Lower lobe of right lung (tissue), 2 donors: ENCODE data around the gene GABRD. TPM values are rescaled to one million over a fixed set of nuclear protein-coding genes. Genes with fewer than 3 reads are reported as not detected.

Experiments used
- ATAC-seq, 2 donors: fragments of 200-7000 bp; cut with Tn5 transposase; one replicate each; pipeline ENCODE4 v1.9.1; 2020 to 2022; ENCODE audit warnings: mild to moderate bottlenecking in 2 of 2, moderate library complexity in 2 of 2
- DNase-seq: peaks from one replicate; pipeline ENCODE4 v3.0.0-alpha.2; 2020
- H3K27ac ChIP-seq: fragments of 200-600 bp; one replicate; pipeline ENCODE4 v1.8.0; 2022
- H3K27me3 ChIP-seq: fragments of 200-600 bp; one replicate; pipeline ENCODE4 v1.8.0; 2022; ENCODE audit warnings: low read depth
- H3K36me3 ChIP-seq: fragments of 200-600 bp; one replicate; pipeline ENCODE4 v1.8.0; 2022; ENCODE audit warnings: mild to moderate bottlenecking
- H3K4me1 ChIP-seq: fragments of 200-600 bp; one replicate; pipeline ENCODE4 v1.8.0; 2022
- H3K4me3 ChIP-seq: fragments of 200-600 bp; one replicate; pipeline ENCODE4 v1.8.0; 2022; ENCODE audit warnings: mild to moderate bottlenecking
- H3K9me3 ChIP-seq: fragments of 200-600 bp; one replicate; pipeline ENCODE4 v1.8.0; 2022
- intact Hi-C: fragments of 100-400 bp; cut with DNase I; formaldehyde crosslinking; loops from one replicate; pipeline ENCODE4 v1.11.0; 2022
- total RNA-seq: library from RNA; stranded (reverse); fragmentation: NEBNext Ultra II Directional; extraction: Animal tissue kit (Norgen Biotek cat#: 25700); gene quantifications from one replicate; pipeline ENCODE4 v1.2.1, GENCODE V29; 2021
- TF ChIP-seq, protein P1 (sequence below): fragments of 200-600 bp; IDR thresholded peaks from one replicate; pipeline ENCODE4 v1.8.0; 2022; ENCODE audit warnings: antibody characterized with exemption, mild to moderate bottlenecking
- donor health status: DM: no; HTN: yes; CAD: no; lungs with severe emphysema.

GABRD gene
- total RNA-seq, 1 donor from 2014 or later: 2.7 TPM

GRCh38 chr1:2053784-2054376 is 34.7 kb downstream of the GABRD start:
- DNase-seq (no peak), ATAC-seq (no peak)
- Histone ChIP-seq H3K4me1 (peaks cover 10% of the 10 kb centered on the region), H3K36me3 (peaks cover 20% of the 10 kb centered on the region), H3K27me3 (peaks cover 29% of the 10 kb centered on the region), H3K9me3 (no peaks in the 10 kb centered on the region), H3K4me3 (no peak overlapping the region), H3K27ac (peak overlapping the region; percentile 31)
- intact Hi-C loops: no loop called here
- TF ChIP-seq, protein P1, sequence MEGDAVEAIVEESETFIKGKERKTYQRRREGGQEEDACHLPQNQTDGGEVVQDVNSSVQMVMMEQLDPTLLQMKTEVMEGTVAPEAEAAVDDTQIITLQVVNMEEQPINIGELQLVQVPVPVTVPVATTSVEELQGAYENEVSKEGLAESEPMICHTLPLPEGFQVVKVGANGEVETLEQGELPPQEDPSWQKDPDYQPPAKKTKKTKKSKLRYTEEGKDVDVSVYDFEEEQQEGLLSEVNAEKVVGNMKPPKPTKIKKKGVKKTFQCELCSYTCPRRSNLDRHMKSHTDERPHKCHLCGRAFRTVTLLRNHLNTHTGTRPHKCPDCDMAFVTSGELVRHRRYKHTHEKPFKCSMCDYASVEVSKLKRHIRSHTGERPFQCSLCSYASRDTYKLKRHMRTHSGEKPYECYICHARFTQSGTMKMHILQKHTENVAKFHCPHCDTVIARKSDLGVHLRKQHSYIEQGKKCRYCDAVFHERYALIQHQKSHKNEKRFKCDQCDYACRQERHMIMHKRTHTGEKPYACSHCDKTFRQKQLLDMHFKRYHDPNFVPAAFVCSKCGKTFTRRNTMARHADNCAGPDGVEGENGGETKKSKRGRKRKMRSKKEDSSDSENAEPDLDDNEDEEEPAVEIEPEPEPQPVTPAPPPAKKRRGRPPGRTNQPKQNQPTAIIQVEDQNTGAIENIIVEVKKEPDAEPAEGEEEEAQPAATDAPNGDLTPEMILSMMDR: no peak

GRCh38 chr1:2054560-2054959 is 35.4 kb downstream of the GABRD start:
- Histone ChIP-seq H3K27ac (peak overlapping the region; percentile 31), H3K4me1 (peaks cover 9% of the 10 kb centered on the region), H3K9me3 (no peaks in the 10 kb centered on the region), H3K27me3 (peaks cover 23% of the 10 kb centered on the region), H3K4me3 (no peak overlapping the region), H3K36me3 (peaks cover 25% of the 10 kb centered on the region)
- TF ChIP-seq, protein P1: no peak
- intact Hi-C loops: no loop called here
- DNase-seq (no peak), ATAC-seq (no peak)

DNA sequence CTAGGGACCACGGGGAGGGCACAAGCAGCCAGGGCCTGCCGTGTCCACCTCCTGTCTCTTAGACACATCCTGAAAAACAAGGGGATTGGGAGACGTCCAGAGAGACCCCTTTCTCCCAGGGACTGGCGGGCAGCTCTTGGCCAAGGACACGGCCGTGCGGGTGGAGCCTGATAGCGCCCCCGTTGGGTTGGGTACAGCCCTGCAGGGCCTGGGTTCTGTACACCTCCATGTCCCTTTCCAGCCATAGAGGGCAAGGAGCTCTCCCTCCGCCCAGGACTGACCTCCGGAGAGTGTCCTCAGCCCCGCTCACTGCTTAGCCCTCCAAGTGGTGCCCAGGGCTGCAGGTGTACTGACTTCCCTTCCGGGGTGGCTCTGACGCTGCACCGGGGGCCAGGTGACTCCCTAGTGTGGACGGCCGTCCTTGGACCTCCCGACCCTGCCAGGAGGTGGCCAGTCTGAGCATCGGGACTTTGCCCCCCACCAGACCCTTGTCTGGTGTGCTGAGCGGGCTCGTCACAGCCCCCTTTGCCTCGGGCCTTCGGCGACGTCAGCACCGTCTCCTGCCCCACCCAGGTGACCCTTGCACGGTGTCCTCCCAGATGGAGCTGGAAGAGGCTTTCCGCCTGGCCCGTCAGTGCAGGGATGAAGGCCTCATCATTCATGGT is 36.9 kb downstream of the GABRD start:
- intact Hi-C loops: no loop called here
- peaks cover 30% of the 10 kb centered on the region for H3K36me3 ChIP-seq
- no peak overlapping the region for H3K27ac ChIP-seq
- peaks cover 16% of the 10 kb centered on the region for H3K4me1 ChIP-seq
- no peak overlapping the region for H3K4me3 ChIP-seq
- no peaks in the 10 kb centered on the region for H3K9me3 ChIP-seq
- TF ChIP-seq, protein P1: no peak
- ATAC-seq: no peak
- H3K27me3 ChIP-seq: peaks cover 10% of the 10 kb centered on the region
- no peak for DNase-seq

DNA sequence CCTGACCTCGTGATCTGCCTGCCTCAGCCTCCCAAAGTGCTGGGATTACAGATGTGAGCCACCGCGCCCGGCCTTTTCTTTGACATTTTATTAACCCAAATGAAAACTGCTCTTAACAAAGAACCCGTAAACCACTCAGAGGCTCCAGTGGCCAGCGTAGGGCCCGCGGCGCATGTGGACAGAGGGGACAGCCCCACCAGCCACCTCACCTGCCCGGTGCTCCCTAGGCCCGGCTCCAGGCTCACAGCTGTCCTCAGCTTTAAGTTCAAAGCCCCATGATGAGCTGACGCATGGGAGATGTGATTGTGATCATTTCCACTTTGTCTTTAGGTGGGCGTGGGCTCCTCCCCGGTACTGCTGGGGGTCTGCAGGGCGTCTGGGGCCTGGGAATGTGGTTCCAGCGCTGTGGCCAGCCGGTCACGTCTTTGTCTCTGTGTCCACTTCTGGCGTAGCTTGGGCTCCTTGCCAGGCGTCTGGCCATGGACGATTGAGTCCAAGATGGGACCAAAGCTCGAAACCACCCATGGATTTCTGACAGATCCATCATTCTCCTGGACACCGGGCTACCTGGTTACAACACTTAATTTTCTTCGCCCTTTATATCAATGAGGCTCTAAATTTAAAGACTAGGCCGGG is 37.9 kb downstream of the GABRD start:
- intact Hi-C loops: no loop called here
- DNase-seq: no peak
- H3K4me1 ChIP-seq: peaks cover 16% of the 10 kb centered on the region
- no peaks in the 10 kb centered on the region for H3K9me3 ChIP-seq
- TF ChIP-seq, protein P1: no peak
- no peak overlapping the region for H3K4me3 ChIP-seq
- no peaks in the 10 kb centered on the region for H3K27me3 ChIP-seq
- peaks cover 30% of the 10 kb centered on the region for H3K36me3 ChIP-seq
- no peak for ATAC-seq
- no peak overlapping the region for H3K27ac ChIP-seq

DNA sequence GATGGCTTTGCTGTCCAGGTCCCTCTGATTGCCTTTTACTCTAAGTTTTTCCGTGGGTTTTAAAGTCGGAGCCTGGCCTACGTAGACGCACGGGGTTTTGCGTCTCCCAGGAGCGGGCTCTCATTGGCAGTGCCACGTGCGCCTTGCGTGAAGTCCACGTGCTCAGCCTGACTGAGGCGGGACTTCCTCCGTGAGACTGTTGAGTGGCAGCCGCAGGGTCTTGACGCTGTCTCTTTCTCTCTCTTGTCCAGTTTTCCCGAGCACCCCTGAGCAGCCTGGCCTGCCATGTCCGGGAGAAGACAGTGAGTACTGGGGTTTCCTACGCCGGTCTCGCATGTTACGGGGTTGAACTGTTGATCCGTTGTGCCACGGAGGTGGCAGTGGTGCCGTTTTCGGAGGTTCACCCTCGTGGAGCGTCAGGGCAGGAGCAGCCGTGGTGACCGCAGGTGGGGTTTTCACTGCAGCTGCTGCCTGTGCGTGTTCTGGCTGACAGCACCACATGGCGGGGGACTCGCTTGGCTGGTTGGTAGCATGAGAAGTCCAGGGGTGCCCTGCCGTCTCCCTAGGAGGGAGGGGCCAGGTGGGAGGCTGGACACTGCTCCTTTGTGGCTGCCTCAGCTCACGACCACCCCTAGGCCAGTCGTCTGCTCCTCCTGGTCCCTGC is 40.3 kb downstream of the GABRD start:
- TF ChIP-seq, protein P1: no peak
- H3K9me3 ChIP-seq: peaks cover 1% of the 10 kb centered on the region
- H3K27me3 ChIP-seq: no peaks in the 10 kb centered on the region
- ATAC-seq (no peak), DNase-seq (no peak)
- peaks cover 16% of the 10 kb centered on the region for H3K4me1 ChIP-seq
- intact Hi-C loops: no loop called here
- peaks cover 30% of the 10 kb centered on the region for H3K36me3 ChIP-seq
- peak overlapping the region; percentile 83 for H3K27ac ChIP-seq
- H3K4me3 ChIP-seq: no peak overlapping the region
